ENCODE results near the gene IL18R1.

Gene IL18R1

DNA sequence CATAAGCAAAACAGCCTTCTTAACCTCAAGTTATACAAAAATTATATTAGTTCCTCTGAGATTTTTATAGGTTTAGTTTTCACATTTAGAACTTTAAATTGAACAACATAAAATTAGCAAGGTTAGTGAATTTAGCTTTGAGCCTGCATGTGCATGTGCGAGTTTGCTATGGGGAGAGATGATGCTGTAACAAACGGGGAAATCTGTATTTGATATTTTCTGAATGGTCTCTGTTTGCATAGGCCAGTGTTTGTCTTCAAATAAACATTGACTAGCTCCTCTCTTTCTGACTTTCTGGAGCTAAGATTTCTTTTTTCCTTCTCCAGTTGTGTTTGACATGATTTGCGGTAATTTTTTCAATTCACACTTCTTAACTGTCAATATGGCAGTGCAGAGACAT lies 36.5 kb downstream of the IL18R1 start:
- no peak for DNase-seq

DNA sequence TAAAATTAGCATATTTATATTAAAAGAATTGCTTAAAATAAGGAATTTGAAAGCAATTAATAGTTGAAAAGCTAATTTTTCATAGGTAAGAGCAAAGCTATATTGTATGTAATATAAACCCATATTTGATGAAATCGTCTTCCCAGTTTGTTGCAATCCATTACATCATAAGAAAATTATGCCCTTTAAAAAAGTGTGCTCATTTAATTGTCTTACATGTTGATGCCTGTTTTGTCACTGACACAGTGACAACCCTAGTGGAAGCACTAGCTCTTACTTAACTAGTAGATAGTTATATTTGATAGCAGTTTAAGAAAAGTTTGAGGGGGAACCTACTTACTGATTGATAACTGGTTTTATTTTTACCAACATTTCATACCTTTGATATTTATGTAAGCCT lies 37.3 kb downstream of the IL18R1 start:
- DNase-seq: no peak

DNA sequence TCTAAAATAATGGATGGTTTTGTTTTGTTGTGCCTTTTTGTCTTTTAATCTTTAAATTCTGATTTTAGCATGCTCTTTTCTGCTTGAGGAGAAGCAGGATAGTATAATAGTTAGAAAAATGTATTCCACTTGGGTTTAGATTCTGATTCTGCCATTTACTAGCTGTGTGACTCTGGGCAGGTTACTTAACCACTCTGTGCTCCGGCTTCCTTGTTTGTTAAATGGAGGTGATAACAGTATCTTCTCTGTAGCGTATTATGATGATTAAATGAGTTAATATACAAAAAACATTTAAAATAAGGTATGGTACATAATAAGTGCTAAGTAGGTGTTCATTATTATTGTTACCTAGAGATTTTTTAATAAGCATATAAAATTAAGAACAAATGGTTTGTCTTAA lies 40.4 kb downstream of the IL18R1 start:
- DNase-seq: no peak

DNA sequence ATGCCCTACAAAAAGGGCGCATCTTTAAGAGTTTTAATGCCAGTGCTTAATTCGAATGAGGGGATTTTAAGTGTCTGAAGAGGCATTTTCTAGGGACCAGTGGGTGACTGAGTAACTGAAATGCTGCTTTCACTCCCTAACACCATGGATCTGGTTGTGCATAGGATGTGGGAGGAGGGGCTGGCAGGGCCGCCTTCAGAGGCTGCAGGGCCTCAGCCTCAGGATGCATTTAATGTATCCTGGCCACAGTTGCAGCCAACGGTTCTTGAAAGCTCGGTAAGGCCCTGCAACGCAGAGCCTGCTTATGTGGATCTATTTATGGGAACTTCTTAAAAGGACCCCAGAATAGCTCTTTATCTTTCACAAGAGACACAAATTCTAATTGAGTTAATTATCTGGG lies 41.6 kb downstream of the IL18R1 start:
- no peak for DNase-seq

DNA sequence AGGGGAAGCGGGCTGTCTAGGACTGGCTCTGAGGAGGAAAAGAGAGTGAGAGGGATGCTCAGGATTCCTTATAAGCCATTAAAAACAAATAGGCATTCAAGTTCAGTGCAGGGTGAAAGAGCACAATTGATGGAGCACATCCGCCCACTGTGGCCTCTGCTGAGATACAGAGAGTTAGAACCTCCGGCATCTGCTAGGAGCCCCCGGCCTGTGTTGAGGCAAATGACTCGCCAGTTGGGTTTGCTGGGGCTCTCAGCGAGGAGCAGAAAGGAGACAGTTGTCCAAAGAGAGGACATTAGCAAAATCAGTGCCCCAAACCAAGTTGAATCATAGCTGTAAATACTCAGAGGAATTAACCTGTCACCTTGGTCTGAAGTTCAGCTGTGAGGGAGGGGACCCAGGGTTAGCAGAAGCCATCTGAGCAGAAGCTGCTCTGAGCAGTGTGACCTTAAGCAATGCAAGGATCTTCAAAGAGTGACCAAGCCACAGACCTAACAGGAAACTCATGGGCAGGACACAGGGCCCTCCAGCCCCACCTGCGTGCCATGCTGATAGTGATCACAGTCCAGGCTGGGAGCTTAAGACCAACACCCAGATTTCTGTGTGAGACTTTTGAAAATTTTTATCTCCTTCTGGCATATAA lies 44.0 kb downstream of the IL18R1 start:
- DNase-seq: no peak

DNA sequence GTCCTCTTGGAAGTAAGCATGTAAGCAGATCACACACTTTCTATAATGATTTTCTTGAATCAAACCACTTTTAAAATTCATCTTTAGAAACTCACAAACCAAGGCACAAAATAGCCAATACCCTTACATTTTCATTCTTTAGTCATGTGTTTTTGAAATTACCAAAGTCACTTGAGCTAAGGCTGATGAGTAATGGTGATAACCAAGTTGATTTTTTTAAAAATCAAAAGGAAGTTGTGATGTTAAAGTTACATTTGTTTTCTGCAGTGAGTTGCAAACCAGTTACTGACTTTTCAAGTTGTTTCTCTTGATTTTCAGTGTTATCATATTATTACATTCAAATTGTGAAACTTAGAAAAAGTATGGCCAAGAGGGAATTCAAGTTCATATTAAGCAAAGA lies 45.9 kb downstream of the IL18R1 start:
- DNase-seq: no peak

DNA sequence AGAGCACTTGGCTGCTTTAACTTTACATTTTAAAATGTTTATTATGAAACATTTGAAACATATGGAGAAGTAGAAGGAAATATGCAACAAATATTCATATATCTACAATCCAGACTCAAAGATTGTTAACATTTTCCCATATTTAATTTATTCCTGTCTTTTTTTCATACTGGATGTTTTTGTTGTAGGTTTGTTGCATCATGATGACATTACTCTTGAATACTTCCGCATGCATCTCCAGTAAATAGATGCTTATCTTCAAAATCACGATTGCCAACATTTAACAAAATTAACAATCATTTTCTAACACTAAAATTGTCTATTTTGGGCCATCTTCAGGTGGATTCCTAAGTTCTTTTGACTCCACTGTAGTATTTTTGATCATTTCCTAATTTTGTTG lies 46.3 kb downstream of the IL18R1 start:
- no peak for DNase-seq

DNA sequence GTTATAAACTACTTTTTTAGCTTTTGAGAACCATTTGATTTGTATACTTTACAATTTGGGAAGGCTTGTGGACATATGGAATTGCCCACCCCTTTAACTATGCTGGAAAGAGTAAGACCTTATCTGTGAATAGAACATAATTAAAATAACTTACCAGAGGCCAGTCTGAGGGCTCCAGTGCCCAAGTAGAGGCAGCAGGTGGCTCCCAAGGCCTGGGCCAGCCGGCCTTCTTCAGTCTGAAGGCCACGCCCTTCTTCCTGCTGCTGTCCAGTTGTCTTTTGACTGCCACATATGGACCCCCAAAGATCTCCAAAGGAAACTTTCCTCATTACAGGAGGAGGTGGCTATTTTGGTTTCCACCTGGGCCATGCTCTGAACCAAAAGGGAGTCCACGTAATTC lies 55.4 kb downstream of the IL18R1 start:
- no peak for DNase-seq

DNA sequence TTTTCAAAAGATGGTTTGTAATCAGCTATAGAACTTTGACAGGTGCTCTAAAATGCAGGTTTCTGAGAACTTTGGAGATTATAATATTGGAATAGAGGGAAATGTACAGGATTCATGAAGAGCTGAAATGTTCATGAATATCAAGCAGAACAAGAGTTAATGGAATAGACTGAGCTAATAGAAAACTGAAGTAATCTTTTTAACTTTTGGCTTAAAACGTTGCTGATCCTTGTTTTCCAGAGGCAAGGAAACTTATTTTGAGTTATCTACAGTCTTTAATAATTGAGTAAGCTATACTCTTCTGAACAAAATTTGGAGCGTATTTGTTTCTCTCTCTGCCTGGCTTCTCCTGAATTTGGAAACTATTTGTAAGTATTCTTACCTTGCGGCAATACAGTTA lies 56.6 kb downstream of the IL18R1 start:
- DNase-seq: no peak

DNA sequence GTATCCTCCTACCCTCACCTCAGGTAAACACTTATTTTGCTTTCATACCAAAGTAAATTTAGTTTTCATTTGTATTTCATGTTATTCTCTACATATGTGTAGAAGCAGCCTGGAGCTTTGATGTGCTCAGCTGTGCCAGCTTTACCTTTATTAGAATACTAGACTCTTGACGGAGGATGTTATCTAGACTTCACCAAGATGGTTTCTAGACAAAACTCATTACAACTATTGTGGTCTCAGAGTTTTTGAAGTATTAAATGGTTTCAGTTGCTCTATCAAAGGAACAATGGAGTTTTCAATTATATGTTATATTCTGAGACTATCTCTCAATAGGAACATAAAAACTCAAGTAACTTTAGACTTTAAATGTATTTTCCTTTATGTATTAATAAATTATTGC lies 62.4 kb downstream of the IL18R1 start:
- no peak for DNase-seq

DNA sequence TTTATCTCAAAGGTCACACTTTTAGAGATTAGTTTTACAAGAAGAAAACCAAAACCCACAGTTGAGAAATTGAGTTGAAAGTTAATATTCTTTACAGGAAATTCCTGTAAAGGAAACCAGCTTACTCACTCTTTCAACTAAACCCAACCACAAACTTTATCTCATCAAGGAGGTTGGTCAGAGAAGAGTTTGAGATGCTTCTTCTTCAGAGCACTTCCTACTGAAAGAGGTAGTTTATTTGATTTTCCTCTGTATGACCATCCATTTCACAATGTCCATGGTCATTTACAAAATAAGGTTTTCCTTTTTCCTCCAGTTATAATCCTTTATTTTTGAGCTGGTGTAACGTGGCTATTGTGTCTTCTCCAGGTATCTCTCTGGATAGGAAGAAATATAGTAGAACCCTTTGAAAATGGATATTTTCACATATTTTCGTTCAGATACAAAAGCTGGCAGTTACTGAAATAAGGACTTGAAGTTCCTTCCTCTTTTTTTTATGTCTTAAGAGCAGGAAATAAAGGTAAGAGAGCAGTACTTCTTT lies 62.9 kb downstream of the IL18R1 start:
- DNase-seq: no peak

DNA sequence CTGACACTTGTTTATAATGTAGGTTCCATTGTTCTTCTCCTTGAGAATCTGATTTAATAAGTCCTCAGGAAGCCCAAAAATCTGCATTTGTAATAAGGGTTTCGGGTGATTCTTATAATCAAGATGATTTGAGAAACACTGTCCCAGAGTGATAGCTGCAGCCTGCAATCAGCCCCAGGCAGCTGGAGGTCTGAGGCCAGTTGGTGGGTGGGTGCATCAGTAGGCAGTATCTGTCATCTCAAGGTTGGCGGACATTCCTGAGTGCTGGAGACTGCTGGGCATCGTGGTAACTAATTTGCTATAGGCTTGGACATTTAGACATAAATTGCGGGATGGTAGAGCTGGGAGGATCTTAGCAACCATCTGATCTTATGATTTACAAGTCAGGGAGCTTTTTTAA lies 64.7 kb downstream of the IL18R1 start:
- no peak for DNase-seq

DNA sequence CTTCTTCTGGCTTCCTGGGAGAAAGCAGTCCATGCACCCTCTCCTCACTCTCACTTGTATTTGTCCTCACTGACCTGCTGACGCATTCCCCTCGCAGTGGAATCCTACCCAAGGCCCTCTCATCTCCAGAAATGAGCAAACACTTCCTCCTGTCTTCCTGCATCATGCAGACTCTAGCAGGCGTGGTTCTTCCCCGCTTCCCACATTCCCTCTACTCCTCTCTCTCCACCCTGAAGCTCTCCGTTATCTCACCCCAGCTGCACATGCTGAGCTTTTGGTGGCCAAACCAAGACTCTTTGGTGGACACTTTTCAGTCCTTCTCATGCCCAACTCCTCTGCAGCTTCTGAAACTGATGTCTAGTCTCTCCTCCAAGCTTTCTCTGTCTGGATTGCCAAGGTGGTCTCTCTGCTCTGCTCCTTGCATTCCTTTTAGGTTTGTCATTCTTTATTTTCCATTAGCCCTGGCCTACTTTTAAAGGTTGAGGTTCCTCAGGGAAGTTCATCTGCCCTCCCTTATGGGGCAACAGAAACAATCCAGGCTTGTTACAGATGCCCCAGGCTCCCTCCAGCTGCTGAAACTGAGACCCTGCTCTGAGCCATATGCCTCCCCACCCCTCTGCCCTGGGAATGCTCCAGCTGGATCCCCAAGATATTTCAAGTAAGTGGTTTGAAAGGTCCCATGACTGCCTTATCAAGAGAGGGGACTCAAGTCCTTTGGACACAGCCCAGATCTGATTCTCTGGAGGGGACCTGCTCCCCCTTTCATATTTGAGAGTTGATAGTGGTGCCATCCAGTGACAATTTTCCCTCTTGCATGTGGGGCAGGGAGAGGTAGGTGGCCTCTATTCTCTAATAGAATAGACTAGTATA lies 66.5 kb downstream of the IL18R1 start:
- no peak for DNase-seq

DNA sequence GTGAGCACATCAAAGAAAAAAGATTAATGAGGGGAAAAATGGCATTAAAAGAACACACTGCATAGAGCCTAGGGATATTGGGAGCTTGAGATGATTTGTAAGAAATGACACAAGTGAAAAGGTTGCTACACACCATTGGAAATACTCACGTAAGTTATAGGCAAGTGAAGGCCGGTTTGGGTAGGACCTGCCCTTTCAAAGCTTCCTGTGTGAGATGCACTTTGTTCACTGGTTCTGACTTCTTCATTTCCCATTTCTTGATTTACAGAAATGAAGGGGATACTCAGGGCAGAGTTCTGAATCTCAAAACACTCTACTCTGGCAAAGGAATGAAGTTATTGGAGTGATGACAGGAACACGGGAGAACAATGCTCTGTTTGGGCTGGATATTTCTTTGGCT lies 67.3 kb downstream of the IL18R1 start, which contains the start of gene IL18RAP:
Gene IL18RAP (plus strand): TSS at position 251 of the 400 bp plus-strand sequence. CDS start 118 bp downstream, at position 369.
- DNase-seq: no peak

DNA sequence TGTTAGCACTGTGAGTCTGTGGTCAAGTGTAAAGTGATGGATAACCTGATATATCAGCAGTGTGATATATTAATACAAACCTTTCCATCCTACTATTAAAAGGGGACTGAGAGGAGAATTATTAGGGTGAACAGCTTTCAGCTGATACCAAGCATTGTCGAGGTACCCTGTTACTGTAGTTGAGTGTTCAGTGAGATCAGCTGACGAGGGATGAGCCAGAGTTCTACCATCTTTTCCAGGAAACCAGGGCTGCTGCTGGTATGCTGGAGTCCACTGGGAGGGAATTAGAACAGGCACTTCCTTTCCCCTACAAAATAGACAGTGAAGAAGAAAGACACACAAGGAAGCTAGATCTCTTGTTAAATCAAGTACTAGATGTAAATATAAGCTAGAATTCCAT lies 67.8 kb downstream of the IL18R1 start:
- no peak for DNase-seq

DNA sequence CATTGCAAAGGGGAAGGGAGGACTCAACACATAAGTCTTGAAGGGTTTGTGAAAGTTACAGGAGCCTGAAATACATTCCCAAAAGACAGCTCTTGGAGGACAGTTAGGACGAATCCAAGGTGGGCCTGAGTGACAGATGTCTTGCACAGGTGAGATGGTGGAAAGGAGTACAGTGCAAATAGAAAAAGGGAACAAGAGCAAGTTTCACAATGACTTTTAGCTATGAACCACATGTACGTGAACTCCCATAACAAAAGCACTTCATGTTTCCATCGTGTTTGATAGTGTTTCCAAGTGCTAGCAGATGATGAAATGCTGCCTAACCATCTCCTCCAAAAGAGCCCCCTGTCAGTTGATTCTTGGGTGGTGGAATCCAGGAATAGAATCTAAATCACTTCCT lies 69.2 kb downstream of the IL18R1 start:
- no peak for DNase-seq

DNA sequence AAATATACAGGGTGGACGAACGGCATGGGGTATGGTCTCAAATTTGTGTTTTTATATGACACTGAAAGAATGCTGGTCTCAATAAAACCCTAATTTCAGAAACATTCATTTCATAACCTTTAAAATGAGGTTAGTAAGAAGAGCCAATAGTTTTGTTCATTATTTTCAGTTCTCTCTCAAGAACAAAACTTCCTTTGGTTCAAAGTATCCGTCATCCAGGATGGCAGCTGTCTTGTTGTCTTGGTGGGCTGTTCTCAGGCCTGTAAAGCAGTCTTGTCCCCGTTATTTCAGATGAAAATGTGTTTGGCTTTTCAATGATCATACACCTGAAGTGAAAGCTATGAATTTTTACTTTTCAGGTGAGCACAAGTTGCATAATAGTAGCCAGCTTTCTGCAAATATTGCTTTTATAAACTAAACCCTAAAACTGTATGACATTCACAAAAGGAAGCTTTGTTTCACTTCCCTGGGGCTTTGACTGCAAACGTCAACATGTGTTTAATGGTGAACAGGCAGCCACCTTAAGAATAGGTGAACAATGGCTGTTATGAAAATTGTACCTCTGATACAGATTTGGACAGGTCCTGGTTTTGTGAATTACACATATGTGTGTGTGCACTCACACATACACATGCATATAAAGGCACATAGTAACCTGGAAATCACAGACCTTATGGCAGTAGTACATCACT lies 70.0 kb downstream of the IL18R1 start:
- DNase-seq: no peak

DNA sequence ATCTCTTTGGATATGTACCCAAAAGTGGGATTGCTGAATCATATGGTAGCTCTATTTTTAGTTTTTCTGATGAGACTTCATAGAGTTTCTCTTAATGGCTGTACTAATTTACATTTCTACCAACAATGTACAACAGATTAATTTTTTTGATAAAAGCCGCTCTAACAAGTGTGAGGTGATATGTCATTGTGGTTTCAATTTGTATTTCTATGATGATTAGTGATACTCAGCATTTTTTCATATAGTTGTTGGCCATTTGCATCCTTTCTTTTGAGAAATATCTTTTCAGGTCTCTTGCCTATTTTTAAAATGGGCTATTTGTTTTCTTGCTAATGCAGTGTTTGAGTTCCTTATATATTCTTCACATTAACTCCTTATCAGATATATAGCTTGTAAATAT lies 71.7 kb downstream of the IL18R1 start:
- no peak for DNase-seq

DNA sequence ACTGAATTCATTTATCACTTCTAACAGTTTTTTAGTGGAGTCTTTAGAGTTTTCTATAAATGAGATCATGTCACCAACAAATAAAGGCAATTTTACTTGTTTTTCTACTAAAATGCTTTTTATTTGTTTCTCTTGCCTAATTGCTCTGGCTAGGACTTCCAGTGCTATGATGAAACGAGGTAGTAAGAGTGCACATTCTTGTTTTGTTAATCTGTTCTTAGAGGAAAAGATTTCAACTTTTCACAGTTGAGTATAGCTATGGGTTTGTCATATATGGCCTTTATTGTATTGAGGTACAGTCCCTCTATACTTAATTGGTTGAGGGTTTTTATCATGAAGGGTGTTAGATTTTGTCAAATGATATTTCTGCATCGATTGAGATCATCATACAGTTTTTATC lies 73.0 kb downstream of the IL18R1 start:
- no peak for DNase-seq

DNA sequence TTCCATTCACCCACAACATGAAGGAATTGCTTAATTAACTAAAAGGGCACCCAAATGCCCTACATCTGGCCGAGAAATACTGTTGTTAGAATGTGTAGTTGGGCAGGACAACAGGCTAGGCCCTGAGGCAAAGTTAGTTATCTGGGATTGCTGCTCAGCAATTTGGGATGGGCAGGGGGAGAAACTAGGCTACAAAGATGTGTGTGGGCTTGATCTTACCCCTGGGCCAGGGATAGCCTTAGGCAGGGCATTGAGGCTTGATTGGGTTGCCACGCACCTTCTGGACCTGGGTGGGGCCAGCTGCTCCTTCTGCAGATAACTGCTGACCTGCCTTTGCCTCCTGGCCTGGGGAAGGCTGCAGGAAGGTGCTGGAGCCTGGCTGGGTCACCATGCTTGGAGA lies 76.8 kb downstream of the IL18R1 start:
- DNase-seq: no peak

DNA sequence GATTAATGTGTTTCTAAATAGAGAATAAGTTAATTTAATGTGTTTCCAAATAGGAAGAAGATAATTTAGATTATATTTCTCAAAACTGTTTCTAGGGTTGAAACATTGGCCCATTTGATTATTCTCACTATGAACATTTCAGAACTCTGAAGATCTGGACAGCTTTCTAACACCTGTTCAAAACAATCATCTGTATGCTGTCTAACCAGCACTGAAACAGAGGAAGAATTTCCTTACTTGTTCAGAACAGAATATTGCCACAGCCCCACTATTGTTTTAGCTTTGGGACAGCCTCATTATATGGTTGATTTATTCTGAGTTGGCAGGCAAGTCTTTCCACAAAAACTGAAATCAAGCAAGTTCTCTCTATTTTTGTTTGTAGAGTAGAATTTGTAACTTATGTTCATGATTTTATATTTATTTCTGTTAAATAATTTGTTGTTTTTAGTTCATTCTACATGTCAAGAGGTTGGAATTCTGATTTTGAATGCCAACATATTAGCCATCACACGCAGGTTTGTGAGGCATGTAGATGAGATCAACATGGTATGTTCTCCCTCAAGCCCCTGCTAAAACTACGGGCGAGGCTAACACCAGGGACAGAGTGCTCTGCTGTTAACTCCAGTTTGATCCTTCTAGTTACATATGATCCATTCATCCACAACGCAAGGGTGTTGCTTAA lies 78.5 kb downstream of the IL18R1 start:
- no peak for DNase-seq

DNA sequence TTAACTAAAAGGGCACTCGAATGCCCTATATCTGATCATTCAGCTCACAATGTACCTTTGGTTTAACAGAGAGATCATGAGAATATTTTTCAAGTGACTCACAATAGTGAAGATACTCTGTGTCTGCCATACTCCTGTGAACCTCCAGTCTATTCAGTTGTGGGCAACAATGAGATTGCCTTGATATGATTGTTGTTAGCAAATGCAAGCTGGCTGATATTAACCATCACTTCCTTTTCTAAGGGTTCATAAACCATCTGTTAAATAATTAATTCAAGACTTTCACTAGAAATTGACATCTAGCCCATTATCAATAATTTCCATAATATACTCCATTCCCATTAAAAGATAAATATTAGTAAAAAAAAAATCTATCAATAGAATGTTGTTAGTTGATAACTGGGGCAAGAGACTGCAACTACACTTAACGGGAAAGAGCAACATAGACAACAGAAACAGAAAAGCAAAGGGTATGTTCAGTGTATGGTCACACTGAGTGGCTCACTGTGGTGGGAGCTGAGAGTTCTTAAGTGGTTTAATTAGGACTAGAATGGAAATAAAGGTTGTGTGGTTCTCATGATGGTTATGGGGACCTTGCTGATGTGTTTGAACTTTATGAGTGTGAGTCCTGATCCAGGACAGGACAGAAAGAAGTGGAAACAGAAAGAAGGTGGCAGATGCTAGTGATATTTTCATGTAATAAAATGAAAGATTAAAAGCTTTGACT lies 79.2 kb downstream of the IL18R1 start:
- DNase-seq: no peak

Data from DMS 273 treated with DMSO at 0.1 percent for 48 hours (cell line).